Measurements from ENCODE around the gene RNF5.

The RNF5 gene

DNA sequence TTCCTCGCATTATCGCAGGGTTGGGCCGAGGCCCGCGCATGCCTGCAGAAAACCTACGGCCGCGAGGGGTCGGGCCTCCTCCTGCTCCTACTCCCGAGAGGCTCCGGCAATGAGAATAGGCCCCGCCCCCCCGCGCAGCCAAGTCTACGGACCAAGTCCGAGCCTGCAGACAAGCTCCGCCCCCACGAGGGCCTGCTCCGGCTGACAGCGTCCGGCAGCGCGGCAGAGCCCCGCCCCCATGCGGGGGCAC is 17.4 kb downstream of the RNF5 start:
- H3K4me3 ChIP-seq (ENCODE audit: control insufficient read depth, low read depth, low read length): no peak overlapping the region; the same call in 1 of the 2 replicates
- peak; percentile 60 for TF ChIP-seq CTCF (IDR thresholded peaks at IDR 0.05; ENCODE audit: control insufficient read depth, insufficient read depth, low read depth, low read length, missing control alignments)
- DNase-seq (ENCODE audit: low read depth): peak; percentile 99

- TF ChIP-seq CTCF (IDR thresholded peaks at IDR 0.05; ENCODE audit: control insufficient read depth, insufficient read depth, low read depth, low read length, missing control alignments): no peak
Measured at GRCh38 chr6:32195902-32196681, 17.9 kb downstream of the RNF5 start.

DNA sequence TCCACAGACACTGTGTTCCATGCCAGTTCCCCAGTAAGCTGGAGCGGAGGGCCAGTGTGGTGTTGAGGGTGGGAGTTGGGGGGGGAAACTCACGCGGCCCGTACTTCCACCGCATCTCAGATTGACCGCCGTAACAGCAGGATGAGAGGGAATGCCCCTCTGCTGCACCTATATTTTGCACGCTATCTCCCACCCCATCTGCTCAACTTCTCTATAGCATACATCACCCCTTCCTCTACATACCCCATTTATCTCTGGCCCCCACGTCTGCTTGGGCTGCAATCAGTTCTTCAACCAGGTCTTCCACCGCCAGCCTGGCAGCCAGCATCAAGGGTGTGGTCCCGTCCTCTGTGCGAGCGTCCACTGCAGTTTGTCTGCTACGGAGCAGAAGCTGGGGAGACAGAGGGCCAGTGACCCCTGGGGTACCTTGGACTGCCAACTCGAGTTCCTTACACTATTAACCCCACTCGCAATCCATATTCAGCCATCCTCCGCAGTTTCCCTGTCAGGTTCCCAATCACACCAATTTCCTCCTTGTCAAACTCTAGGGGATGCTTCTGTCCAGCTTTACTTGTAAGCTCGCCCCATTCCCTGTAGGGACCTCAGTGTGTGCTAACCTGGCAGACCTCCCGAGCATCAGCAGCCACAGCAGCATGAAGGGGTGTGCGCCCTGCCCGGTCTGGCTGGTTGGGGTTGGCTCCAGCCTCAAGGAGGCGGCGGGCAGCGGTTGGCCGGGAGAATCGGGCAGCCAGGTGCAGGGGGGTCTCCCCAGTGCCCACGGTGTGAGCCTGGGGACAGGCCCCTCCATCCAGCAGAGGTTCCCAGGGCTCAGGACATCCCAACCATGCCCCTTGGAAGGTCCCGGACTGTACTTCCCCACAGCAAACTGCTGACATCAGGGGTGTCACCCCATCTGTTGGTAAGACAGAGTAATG is 18.7 kb downstream of the RNF5 start:
- no peak for DNase-seq (ENCODE audit: low read depth)
- TF ChIP-seq CTCF (IDR thresholded peaks at IDR 0.05; ENCODE audit: control insufficient read depth, insufficient read depth, low read depth, low read length, missing control alignments): no peak
- H3K4me3 ChIP-seq (ENCODE audit: control insufficient read depth, low read depth, low read length): peak overlapping the region; percentile 89

More at GRCh38 chr6:32195902-32196681, 17.9 kb downstream of the RNF5 start:
- peak; percentile 21 for DNase-seq (ENCODE audit: low read depth)
- H3K4me3 ChIP-seq (ENCODE audit: control insufficient read depth, low read depth, low read length): peak overlapping the region; percentile 89

DNA sequence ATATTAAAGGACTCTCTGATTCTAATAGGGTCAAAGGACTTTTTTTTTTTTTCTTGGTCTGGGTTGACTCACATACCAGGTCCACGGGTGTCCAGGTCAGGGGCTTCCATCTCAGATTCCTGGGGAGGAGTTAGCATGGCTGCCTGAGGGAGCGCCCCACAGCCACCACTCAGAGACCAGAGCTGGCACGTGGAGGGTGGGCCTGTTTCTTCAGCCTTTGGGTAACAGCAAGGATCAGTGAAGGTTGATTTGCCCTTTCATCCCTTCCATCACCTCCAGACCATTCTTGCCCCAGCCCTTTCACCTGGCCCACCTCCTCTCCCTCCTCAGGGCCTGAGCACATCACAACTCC is 20.1 kb downstream of the RNF5 start:
- no peak for TF ChIP-seq CTCF (IDR thresholded peaks at IDR 0.05; ENCODE audit: control insufficient read depth, insufficient read depth, low read depth, low read length, missing control alignments)
- no peak for DNase-seq (ENCODE audit: low read depth)
- no peak overlapping the region for H3K4me3 ChIP-seq (ENCODE audit: control insufficient read depth, low read depth, low read length)

GRCh38 chr6:32198866-32199265 is 20.7 kb downstream of the RNF5 start:
- no peak for DNase-seq (ENCODE audit: low read depth)
- TF ChIP-seq CTCF (IDR thresholded peaks at IDR 0.05; ENCODE audit: control insufficient read depth, insufficient read depth, low read depth, low read length, missing control alignments): no peak
- no peak overlapping the region for H3K4me3 ChIP-seq (ENCODE audit: control insufficient read depth, low read depth, low read length)

GRCh38 chr6:32200711-32201475 is 22.7 kb downstream of the RNF5 start:
- no peak overlapping the region for H3K4me3 ChIP-seq (ENCODE audit: control insufficient read depth, low read depth, low read length)
- DNase-seq (ENCODE audit: low read depth): no peak
- TF ChIP-seq CTCF (IDR thresholded peaks at IDR 0.05; ENCODE audit: control insufficient read depth, insufficient read depth, low read depth, low read length, missing control alignments): no peak
